B cell (primary cell): Measurements from ENCODE around the gene PEX14. TPM values are rescaled to one million over a fixed set of nuclear protein-coding genes. Genes with fewer than 3 reads are reported as not detected.

Experiments
- ATAC-seq: fragments of 200-7000 bp; cut with Tn5 transposase; one replicate; pipeline ENCODE4 v1.10.0; 2021; ENCODE audit warnings: low read depth, mild to moderate bottlenecking, moderate number of reproducible peaks, moderate library complexity
- CTCF ChIA-PET: fragments of 350-600 bp; sonication (Branson Sonifier 250); formaldehyde crosslinking; loops from one replicate; lab custom pipeline; 2021; ENCODE audit warnings: antibody characterized with exemption, inconsistent platforms; lab: Charles Lee
- POLR2A ChIA-PET: fragments of 350-600 bp; sonication (Branson Sonifier 250); formaldehyde crosslinking; loops from one replicate; lab custom pipeline; 2021; ENCODE audit warnings: antibody characterized with exemption; lab: Charles Lee
- DNase-seq: peaks from one replicate; pipeline ENCODE4 v3.0.0; 2013
- H2AFZ ChIP-seq: 2 replicates; pipeline ENCODE4 v1.6.1; 2012; ENCODE audit warnings: mild to moderate bottlenecking, low read depth, low read length; ENCODE audit not compliant: insufficient read depth, poor library complexity, severe bottlenecking
- H3K27ac ChIP-seq, 2 donors: 1 replicate in 1 of 2; 2 replicates in 1 of 2; pipeline ENCODE4 v1.5.1; 2012 to 2013; ENCODE audit warnings: low read length in 2 of 2, mild to moderate bottlenecking in 2 of 2, moderate library complexity in 1 of 2
- H3K27me3 ChIP-seq, 4 experiments: fragments of 200-600 bp in 1 of 4; sonication (generic) in 1 of 4; replicated peaks in 1 of 4; 1 replicate in 2 of 4; 2 replicates in 2 of 4; pipeline versions ENCODE4 v1.6.1 to v1.7.0; 2013 to 2016; ENCODE audit warnings: low read length in 3 of 4, mild to moderate bottlenecking in 2 of 4, mixed read lengths in 1 of 4, moderate library complexity in 1 of 4; ENCODE audit not compliant: insufficient read depth in 4 of 4, control insufficient read depth in 3 of 4; ENCODE audit errors: control extremely low read depth in 1 of 4
- H3K36me3 ChIP-seq, 2 experiments: replicated peaks in 1 of 2; 1 replicate in 1 of 2; 2 replicates in 1 of 2; pipeline versions ENCODE4 v1.6.1 to v1.7.1; 2013; ENCODE audit warnings: low read length in 1 of 2; ENCODE audit not compliant: insufficient read depth in 2 of 2, control insufficient read depth in 1 of 2; ENCODE audit errors: control extremely low read depth in 1 of 2, extremely low read depth in 1 of 2
- H3K4me1 ChIP-seq, 2 donors: fragments of 200-600 bp in 1 of 2; sonication (generic) in 1 of 2; 1 replicate in 1 of 2; 2 replicates in 1 of 2; pipeline versions ENCODE4 v1.5.1 to v1.6.1; 2013 to 2017; ENCODE audit warnings: low read length in 2 of 2; ENCODE audit not compliant: control insufficient read depth in 2 of 2, insufficient read depth in 2 of 2
- H3K4me2 ChIP-seq: replicated peaks from 2 replicates; pipeline ENCODE3; 2012; ENCODE audit warnings: mild to moderate bottlenecking, low read depth, low read length; ENCODE audit not compliant: poor library complexity, severe bottlenecking
- H3K4me3 ChIP-seq, 5 experiments: fragments of 200-600 bp in 1 of 5; sonication (generic) in 1 of 5; 1 replicate in 3 of 5; 2 replicates in 2 of 5; pipeline versions ENCODE4 v1.5.1 to v1.7.0; 2011 to 2016; ENCODE audit warnings: low read length in 4 of 5, mild to moderate bottlenecking in 4 of 5, low read depth in 2 of 5, control low read depth in 1 of 5, moderate library complexity in 1 of 5; ENCODE audit not compliant: insufficient read depth in 1 of 5; ENCODE audit errors: control extremely low read depth in 1 of 5, extremely low read depth in 1 of 5
- H3K79me2 ChIP-seq: fragments of 200-600 bp; sonication (generic); one replicate; pipeline ENCODE4 v1.6.0; 2016; ENCODE audit warnings: low read length; ENCODE audit not compliant: control insufficient read depth, insufficient read depth
- H3K9ac ChIP-seq: fragments of 200-600 bp; sonication (generic); 2 replicates; pipeline ENCODE4 v1.6.1; 2017; ENCODE audit warnings: mild to moderate bottlenecking, low read length, moderate library complexity
- H3K9me3 ChIP-seq, 3 donors: one replicate each; pipeline versions ENCODE4 v1.6.1 to v1.7.1; 2013; ENCODE audit warnings: low read length in 2 of 3; ENCODE audit not compliant: control insufficient read depth in 2 of 3, insufficient read depth in 1 of 3; ENCODE audit errors: control extremely low read depth in 1 of 3
- H4K20me1 ChIP-seq: 2 replicates; pipeline ENCODE4 v1.6.0; 2012; ENCODE audit warnings: mild to moderate bottlenecking, low read length; ENCODE audit not compliant: insufficient read depth, control insufficient read depth, poor library complexity, severe bottlenecking
- H3K27ac Mint-ChIP-seq: one replicate; pipeline ENCODE4 v1.8.0; 2021; ENCODE audit warnings: mixed read lengths
- H3K27me3 Mint-ChIP-seq: one replicate; pipeline ENCODE4 v1.8.0; 2021; ENCODE audit warnings: mixed read lengths
- H3K4me1 Mint-ChIP-seq: one replicate; pipeline ENCODE4 v1.8.0; 2021; ENCODE audit warnings: mixed read lengths
- H3K4me3 Mint-ChIP-seq: one replicate; pipeline ENCODE4 v1.8.0; 2021; ENCODE audit warnings: mixed read lengths
- H3K9me3 Mint-ChIP-seq: one replicate; pipeline ENCODE4 v1.8.0; 2022; ENCODE audit warnings: mixed read lengths; ENCODE audit not compliant: insufficient read depth
- CTCF ChIP-seq: fragments of 200-600 bp; IDR thresholded peaks from one replicate; pipeline ENCODE4 v1.8.0; 2022; ENCODE audit warnings: antibody characterized with exemption, mild to moderate bottlenecking
- EZH2 ChIP-seq: IDR thresholded peaks from 2 replicates; pipeline ENCODE4 v1.6.1; 2012; ENCODE audit warnings: borderline replicate concordance, low read depth, mild to moderate bottlenecking, moderate library complexity, low read length; ENCODE audit not compliant: insufficient read depth, poor library complexity, severe bottlenecking
- WGBS: methylation state at CpG from one replicate; pipeline ENCODE4 v1.1.5; 2013; ENCODE audit warnings: missing lambda C conversion rate; ENCODE audit not compliant: insufficient coverage; 5-methylcytosine and 5-hydroxymethylcytosine counted together
- intact Hi-C: fragments of 100-400 bp; cut with micrococcal nuclease; formaldehyde crosslinking; loops from one replicate; pipeline ENCODE4 v1.10.0; 2022
- polyA plus RNA-seq: library from polyadenylated mRNA; depleted of rRNA; stranded (reverse); fragments of >200 nt; gene quantifications from 2 replicates; pipeline ENCODE4 v1.2.3, GENCODE V29; 2012
- total RNA-seq, 2 donors: library from RNA; stranded (reverse); fragments of 120-200 nt in 1 of 2; gene quantifications; 1 replicate in 1 of 2; 2 replicates in 1 of 2; pipeline versions ENCODE4 v1.2.3 to v1.2.4, GENCODE V29; 2013 to 2022

The PEX14 gene
- total and polyA plus RNA-seq, 2 donors (not counting 1 experiment from before 2014, with no cell fraction given) = 14.1 to 19.3 TPM

- Histone ChIP-seq H3K27me3 (no peaks in the 10 kb centered on the region), H3K9ac (no peak overlapping the region), H3K79me2 (peaks cover 81% of the 10 kb centered on the region), H3K4me1 (peaks cover 4 to 7% of the 10 kb centered on the region in 2 donors), H2AFZ (no peak overlapping the region), H3K36me3 (peaks cover 0 to 11% of the 10 kb centered on the region in 2 experiments), H3K4me3 (no peak overlapping the region), H3K27ac (no peak overlapping the region), H3K9me3 (no peaks in the 10 kb centered on the region), H4K20me1 (peaks cover 74% of the 10 kb centered on the region), H3K4me2 (no peak overlapping the region)
- WGBS = 93% methylated on average over 2 of the region's 2 CpGs
- H3K9me3 Mint-ChIP-seq = no peaks in the 10 kb centered on the region
- no peaks in the 10 kb centered on the region for H3K27me3 Mint-ChIP-seq
- intact Hi-C loops = no loop called here
- POLR2A ChIA-PET = no interaction called here
- ATAC-seq (no peak), DNase-seq (no peak)
- TF ChIP-seq CTCF = no peak
- no peak for TF ChIP-seq EZH2
- H3K4me3 Mint-ChIP-seq = no peak overlapping the region
- H3K27ac Mint-ChIP-seq = no peak overlapping the region
- peaks cover 28% of the 10 kb centered on the region for H3K4me1 Mint-ChIP-seq
- CTCF ChIA-PET = no interaction called here
Observed at GRCh38 chr1:10517677-10517982, 42.9 kb downstream of the PEX14 start.

- Histone ChIP-seq H3K4me3 (no peak overlapping the region), H3K27me3 (no peaks in the 10 kb centered on the region), H3K27ac (no peak overlapping the region), H3K9me3 (no peaks in the 10 kb centered on the region), H3K4me1 (peaks cover 4 to 7% of the 10 kb centered on the region in 2 donors), H3K36me3 (peaks cover 0 to 13% of the 10 kb centered on the region in 2 experiments), H3K9ac (no peak overlapping the region), H3K79me2 (peaks cover 71% of the 10 kb centered on the region), H4K20me1 (peaks cover 63% of the 10 kb centered on the region), H3K4me2 (no peak overlapping the region), H2AFZ (no peak overlapping the region)
- no peak for TF ChIP-seq CTCF
- TF ChIP-seq EZH2 = no peak
- Mint-ChIP-seq H3K4me3 (no peak overlapping the region), H3K27ac (no peak overlapping the region), H3K27me3 (no peaks in the 10 kb centered on the region), H3K4me1 (peaks cover 24% of the 10 kb centered on the region), H3K9me3 (no peaks in the 10 kb centered on the region)
- ChIA-PET POLR2A (no interaction called here), CTCF (interaction anchor here (1.6 to 2.0 kb wide), 2 partner anchors 12 to 24 kb away, joined by 5 to 6 read pairs; no protein-coding TSS in a partner anchor)
- 100% methylated on average over 1 of the region's 7 CpGs for WGBS
- DNase-seq (no peak), ATAC-seq (no peak)
- intact Hi-C loops = no loop called here
Observed at GRCh38 chr1:10519016-10519417, 44.3 kb downstream of the PEX14 start.
